ENCODE data around the gene KRTAP3-1.

- no peak for TF ChIP-seq CTCF (conservative IDR thresholded peaks at IDR 0.05; ENCODE audit: low read depth, low read length)
- no peak for TF ChIP-seq EZH2 (IDR thresholded peaks at IDR 0.05; ENCODE audit: borderline replicate concordance, low read depth, low read length, poor library complexity, severe bottlenecking)
These were observed 10.5 kb upstream of the KRTAP3-1 start for GRCh38 chr17:41019415-41019814.

Measured in A673 (cell line).